LNCaP clone FGC (cell line): ENCODE results near the gene PERM1.
"Not testable (repeated sequence)": the region's sequence is repeated elsewhere in the genome, so short reads cannot be mapped to it uniquely, and the experiment has no call there.

Source experiments
- DNase-seq: peaks from one replicate; pipeline ENCODE4 v3.0.0-alpha.2; 2011; ENCODE audit warnings: low read depth
- H3K4me3 ChIP-seq: 2 replicates; pipeline ENCODE4 v1.5.1; 2011; ENCODE audit warnings: mild to moderate bottlenecking, low read depth, low read length, control low read depth
- CTCF ChIP-seq: IDR thresholded peaks from 2 replicates; pipeline ENCODE4 v1.5.1; 2012; ENCODE audit warnings: mild to moderate bottlenecking; ENCODE audit not compliant: control insufficient read depth, insufficient read depth; ENCODE audit errors: extremely low read depth

The PERM1 gene

GRCh38 chr1:1011396-1011949 is 29.6 kb upstream of the PERM1 start:
- no peak for DNase-seq
- TF ChIP-seq CTCF: no peak
- no peak overlapping the region for H3K4me3 ChIP-seq

GRCh38 chr1:1010131-1010530 is 28.2 kb upstream of the PERM1 start:
- not testable (repeated sequence) for DNase-seq, H3K4me3 ChIP-seq

GRCh38 chr1:1006305-1007159 is 24.6 kb upstream of the PERM1 start:
- TF ChIP-seq CTCF: no peak
- H3K4me3 ChIP-seq: no peak overlapping the region
- DNase-seq: no peak

- no peak overlapping the region for H3K4me3 ChIP-seq
- TF ChIP-seq CTCF: no peak
- no peak for DNase-seq
These were observed 23.9 kb upstream of the PERM1 start for GRCh38 chr1:1005774-1006304.

- peak; percentile 82 for DNase-seq
- TF ChIP-seq CTCF: no peak
- no peak overlapping the region for H3K4me3 ChIP-seq
These were observed 23.1 kb upstream of the PERM1 start for GRCh38 chr1:1004780-1005697.

DNA sequence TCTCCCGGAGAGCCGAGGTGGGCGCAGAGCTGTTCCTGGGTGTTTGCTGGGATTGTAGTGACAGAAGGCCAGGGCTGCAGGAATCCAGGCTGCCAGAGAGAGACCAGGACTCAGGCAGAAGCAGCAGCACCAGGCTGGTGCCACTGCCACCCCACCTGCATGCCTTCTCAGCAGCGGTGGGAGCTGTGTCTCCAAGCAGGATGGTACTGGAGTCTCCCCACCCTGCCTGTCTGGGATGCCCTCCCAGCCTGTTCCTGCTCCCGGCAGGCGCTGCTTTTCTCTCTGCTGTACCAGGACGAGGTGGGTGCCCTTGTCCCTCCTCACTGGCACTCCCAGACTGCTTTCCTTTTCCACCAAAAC is 22.5 kb upstream of the PERM1 start:
- H3K4me3 ChIP-seq: no peak overlapping the region
- no peak for DNase-seq
- no peak for TF ChIP-seq CTCF
